Uterus (tissue), 2 donors: ENCODE measurements around the gene CHCHD3.

ENCODE experiments used
- POLR2A ChIP-seq, 2 donors: fragments of 450-650 bp; IDR thresholded peaks; one replicate each; pipeline ENCODE4 v1.6.1; 2016; ENCODE audit warnings: antibody characterized with exemption in 2 of 2, mild to moderate bottlenecking in 1 of 2, moderate library complexity in 1 of 2
- TF ChIP-seq, protein P1 (sequence below), 4 experiments: fragments of 200-600 bp in 2 of 4; fragments of 450-650 bp in 2 of 4; sonication (generic) in 2 of 4; IDR thresholded peaks; one replicate each; pipeline ENCODE4 v1.5.1; 2016 to 2019; ENCODE audit warnings: antibody characterized with exemption in 4 of 4, mild to moderate bottlenecking in 2 of 4, moderate library complexity in 1 of 4

- TF ChIP-seq POLR2A (IDR thresholded peaks at IDR 0.05): no peak
- TF ChIP-seq, protein P1, sequence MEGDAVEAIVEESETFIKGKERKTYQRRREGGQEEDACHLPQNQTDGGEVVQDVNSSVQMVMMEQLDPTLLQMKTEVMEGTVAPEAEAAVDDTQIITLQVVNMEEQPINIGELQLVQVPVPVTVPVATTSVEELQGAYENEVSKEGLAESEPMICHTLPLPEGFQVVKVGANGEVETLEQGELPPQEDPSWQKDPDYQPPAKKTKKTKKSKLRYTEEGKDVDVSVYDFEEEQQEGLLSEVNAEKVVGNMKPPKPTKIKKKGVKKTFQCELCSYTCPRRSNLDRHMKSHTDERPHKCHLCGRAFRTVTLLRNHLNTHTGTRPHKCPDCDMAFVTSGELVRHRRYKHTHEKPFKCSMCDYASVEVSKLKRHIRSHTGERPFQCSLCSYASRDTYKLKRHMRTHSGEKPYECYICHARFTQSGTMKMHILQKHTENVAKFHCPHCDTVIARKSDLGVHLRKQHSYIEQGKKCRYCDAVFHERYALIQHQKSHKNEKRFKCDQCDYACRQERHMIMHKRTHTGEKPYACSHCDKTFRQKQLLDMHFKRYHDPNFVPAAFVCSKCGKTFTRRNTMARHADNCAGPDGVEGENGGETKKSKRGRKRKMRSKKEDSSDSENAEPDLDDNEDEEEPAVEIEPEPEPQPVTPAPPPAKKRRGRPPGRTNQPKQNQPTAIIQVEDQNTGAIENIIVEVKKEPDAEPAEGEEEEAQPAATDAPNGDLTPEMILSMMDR (IDR thresholded peaks at IDR 0.05): no peak
These were observed 41.2 kb downstream of the CHCHD3 start for GRCh38 chr7:133040674-133041073.
